H9 (cell line): Measurements from ENCODE around the gene CCDC116. TPM values are rescaled to one million over a fixed set of nuclear protein-coding genes. Genes with fewer than 3 reads are reported as not detected.

Experiments used
- DNase-seq: peaks from one replicate; pipeline ENCODE4 v3.0.0-alpha.2; 2017
- H2AFZ ChIP-seq: one replicate; pipeline ENCODE4 v1.6.1; 2013; ENCODE audit warnings: mild to moderate bottlenecking, low read length, control low read depth, moderate library complexity
- H2AK5ac ChIP-seq: 2 replicates; pipeline ENCODE4 v1.6.1; 2013; ENCODE audit warnings: low read length, control low read depth, mixed read lengths; ENCODE audit not compliant: insufficient read length
- H2BK120ac ChIP-seq: one replicate; pipeline ENCODE4 v1.6.1; 2013; ENCODE audit warnings: low read depth, mild to moderate bottlenecking, low read length, control low read depth, inconsistent platforms; ENCODE audit not compliant: poor library complexity, severe bottlenecking
- H2BK12ac ChIP-seq: 2 replicates; pipeline ENCODE4 v1.6.1; 2013; ENCODE audit warnings: low read length, control low read depth, mixed read lengths, low read depth; ENCODE audit not compliant: insufficient read length
- H2BK15ac ChIP-seq: 2 replicates; pipeline ENCODE4 v1.6.1; 2013; ENCODE audit warnings: low read depth, low read length, control low read depth
- H2BK20ac ChIP-seq: one replicate; pipeline ENCODE4 v1.6.1; 2013; ENCODE audit warnings: low read depth, mild to moderate bottlenecking, low read length, control low read depth, inconsistent platforms; ENCODE audit not compliant: poor library complexity, severe bottlenecking
- H2BK5ac ChIP-seq: 2 replicates; pipeline ENCODE4 v1.6.1; 2013; ENCODE audit warnings: low read length, control low read depth, mixed read lengths; ENCODE audit not compliant: insufficient read length
- H3K14ac ChIP-seq: 2 replicates; pipeline ENCODE4 v1.6.1; 2013; ENCODE audit warnings: low read length, control low read depth; ENCODE audit not compliant: insufficient read depth
- H3K18ac ChIP-seq: 2 replicates; pipeline ENCODE4 v1.6.1; 2013; ENCODE audit warnings: low read depth, mild to moderate bottlenecking, mixed read lengths, low read length, control low read depth; ENCODE audit not compliant: insufficient read length
- H3K23ac ChIP-seq: 2 replicates; pipeline ENCODE4 v1.6.1; 2013; ENCODE audit warnings: low read length, control low read depth, mixed read lengths, low read depth; ENCODE audit not compliant: insufficient read length
- H3K23me2 ChIP-seq: 2 replicates; pipeline ENCODE4 v1.6.1; 2013; ENCODE audit warnings: low read depth, mild to moderate bottlenecking, mixed read lengths, low read length, control low read depth; ENCODE audit not compliant: insufficient read length, poor library complexity, severe bottlenecking
- H3K27ac ChIP-seq: 2 replicates; pipeline ENCODE4 v1.5.1; 2013; ENCODE audit warnings: low read length, control low read depth, mixed read lengths, low read depth; ENCODE audit not compliant: insufficient read length
- H3K27me3 ChIP-seq: 2 replicates; pipeline ENCODE4 v1.6.1; 2013; ENCODE audit warnings: low read length, control low read depth, inconsistent platforms; ENCODE audit not compliant: insufficient read depth
- H3K4ac ChIP-seq: 2 replicates; pipeline ENCODE4 v1.6.1; 2013; ENCODE audit warnings: low read depth, mild to moderate bottlenecking, control low read depth, inconsistent platforms, low read length, moderate library complexity
- H3K4me1 ChIP-seq: 2 replicates; pipeline ENCODE4 v1.6.1; 2013; ENCODE audit warnings: low read length, control low read depth, inconsistent platforms; ENCODE audit not compliant: insufficient read depth
- H3K4me2 ChIP-seq: 2 replicates; pipeline ENCODE4 v1.6.1; 2013; ENCODE audit warnings: low read length, control low read depth, mixed read lengths; ENCODE audit not compliant: insufficient read length, insufficient read depth
- H3K56ac ChIP-seq: 2 replicates; pipeline ENCODE4 v1.6.1; 2013; ENCODE audit warnings: low read depth, mild to moderate bottlenecking, mixed read lengths, low read length, control low read depth; ENCODE audit not compliant: insufficient read length
- H3K79me1 ChIP-seq: 2 replicates; pipeline ENCODE4 v1.6.1; 2013; ENCODE audit warnings: low read depth, mild to moderate bottlenecking, moderate library complexity, low read length, control low read depth, inconsistent platforms; ENCODE audit not compliant: insufficient read depth, poor library complexity, severe bottlenecking
- H3K79me2 ChIP-seq: 2 replicates; pipeline ENCODE4 v1.6.1; 2013; ENCODE audit warnings: low read length, control low read depth, inconsistent platforms; ENCODE audit not compliant: insufficient read depth
- H3K9ac ChIP-seq: 2 replicates; pipeline ENCODE4 v1.6.1; 2013; ENCODE audit warnings: low read length, control low read depth, mixed read lengths; ENCODE audit not compliant: insufficient read length; ENCODE audit errors: extremely low read depth
- H3K9me3 ChIP-seq: one replicate; pipeline ENCODE4 v1.6.1; 2013; ENCODE audit warnings: low read depth, low read length, inconsistent platforms; ENCODE audit not compliant: control insufficient read depth
- H3T11ph ChIP-seq: one replicate; pipeline ENCODE4 v1.6.1; 2013; ENCODE audit warnings: mild to moderate bottlenecking, low read length, control low read depth, inconsistent platforms
- H4K20me1 ChIP-seq: one replicate; pipeline ENCODE4 v1.6.1; 2013; ENCODE audit not compliant: control insufficient read depth, insufficient read length, insufficient read depth
- H4K5ac ChIP-seq: 2 replicates; pipeline ENCODE4 v1.6.1; 2013; ENCODE audit warnings: low read depth, mild to moderate bottlenecking, mixed read lengths, low read length, control low read depth; ENCODE audit not compliant: insufficient read length
- H4K8ac ChIP-seq: replicated peaks from 2 replicates; pipeline ENCODE4 v1.6.1; 2013; ENCODE audit warnings: low read length, control low read depth, mixed read lengths, low read depth; ENCODE audit not compliant: insufficient read length
- H4K91ac ChIP-seq: 2 replicates; pipeline ENCODE4 v1.6.1; 2013; ENCODE audit warnings: low read depth, mild to moderate bottlenecking, moderate library complexity, mixed read lengths, low read length, control low read depth; ENCODE audit not compliant: insufficient read length
- H3K27ac Mint-ChIP-seq, 3 experiments: 2 replicates in 2 of 3; 3 replicates in 1 of 3; pipeline ENCODE4 v1.8.0; 2020 to 2021; ENCODE audit warnings: mixed read lengths in 3 of 3, mild to moderate bottlenecking in 1 of 3, moderate library complexity in 1 of 3
- H3K27me3 Mint-ChIP-seq: 2 replicates; pipeline ENCODE4 v1.8.0; 2021; ENCODE audit warnings: low read depth, mild to moderate bottlenecking, moderate library complexity, mixed read lengths
- H3K36me3 Mint-ChIP-seq, 3 experiments: 2 replicates in 2 of 3; 3 replicates in 1 of 3; pipeline ENCODE4 v1.8.0; 2020 to 2021; ENCODE audit warnings: low read depth in 3 of 3, mixed read lengths in 3 of 3; ENCODE audit not compliant: insufficient read depth in 1 of 3
- H3K4me1 Mint-ChIP-seq, 2 experiments: 2 replicates each; pipeline ENCODE4 v1.8.0; 2020; ENCODE audit warnings: mixed read lengths in 2 of 2
- H3K4me3 Mint-ChIP-seq, 2 experiments: 2 replicates in 1 of 2; 3 replicates in 1 of 2; pipeline ENCODE4 v1.8.0; 2020 to 2021; ENCODE audit warnings: mild to moderate bottlenecking in 2 of 2, mixed read lengths in 2 of 2, moderate library complexity in 1 of 2
- H3K9me3 Mint-ChIP-seq, 2 experiments: 2 replicates in 1 of 2; 3 replicates in 1 of 2; pipeline ENCODE4 v1.8.0; 2020; ENCODE audit warnings: mild to moderate bottlenecking in 2 of 2, mixed read lengths in 2 of 2, moderate library complexity in 1 of 2
- WGBS: extraction: QIAGEN DNeasy Blood & Tissue Kit; methylation state at CpG from one replicate; pipeline ENCODE4 v1.1.7; 2013; ENCODE audit warnings: missing lambda C conversion rate, low lambda C conversion rate, mixed read lengths; ENCODE audit not compliant: insufficient read length; ENCODE audit errors: extremely low coverage; 5-methylcytosine and 5-hydroxymethylcytosine counted together
- total RNA-seq: library from RNA; stranded (reverse); gene quantifications from 2 replicates; pipeline ENCODE4 v1.2.1, GENCODE V29; 2021
- TF ChIP-seq, protein P1 (sequence below): fragments of 200-600 bp; sonication (generic); conservative IDR thresholded peaks from 3 replicates; pipeline ENCODE4 v1.8.0; 2021; ENCODE audit warnings: antibody characterized with exemption, mild to moderate bottlenecking

The CCDC116 gene
- total RNA-seq, 1 experiment from 2014 or later = 0.63 TPM

DNA sequence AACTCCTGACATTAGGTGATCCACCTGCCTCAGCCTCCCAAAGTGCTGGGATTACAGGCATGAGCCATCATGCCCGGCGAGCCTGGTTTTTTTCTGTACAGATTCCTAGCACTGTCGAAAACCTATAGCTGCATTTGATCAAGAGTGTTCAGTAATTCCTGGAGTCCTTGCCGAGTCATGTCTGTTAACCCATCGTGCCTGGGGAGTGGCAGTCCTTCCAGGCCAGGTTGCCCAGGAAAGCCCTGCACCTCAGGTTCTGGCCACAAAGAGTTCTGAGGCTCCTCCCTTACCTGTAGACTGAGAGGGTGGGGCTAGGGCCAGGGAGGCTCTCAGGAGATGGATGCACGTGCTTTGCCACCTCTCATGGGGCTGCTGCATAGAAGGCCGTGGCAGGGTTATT lies 19.7 kb upstream of the CCDC116 start:
- H3K4me2 ChIP-seq = no peak overlapping the region
- no peak overlapping the region for H3K14ac ChIP-seq
- H3K56ac ChIP-seq = no peak overlapping the region
- no peak overlapping the region for H2BK5ac ChIP-seq
- H3K27me3 ChIP-seq = no peaks in the 10 kb centered on the region
- Mint-ChIP-seq H3K27me3 (no peaks in the 10 kb centered on the region; the same call in 1 of the 2 replicates), H3K36me3 (peaks cover 34 to 60% (median 48%) of the 10 kb centered on the region in 3 experiments; a peak in 6 of 7 replicates), H3K4me1 (no peaks in the 10 kb centered on the region), H3K4me3 (no peak overlapping the region), H3K9me3 (no peaks in the 10 kb centered on the region), H3K27ac (no peak overlapping the region; a peak in 1 of 7 replicates)
- no peaks in the 10 kb centered on the region for H3K9me3 ChIP-seq
- no peak for DNase-seq
- H2BK15ac ChIP-seq = no peak overlapping the region
- H2AK5ac ChIP-seq = no peak overlapping the region
- H2BK20ac ChIP-seq = no peak overlapping the region
- no peaks in the 10 kb centered on the region for H3K23me2 ChIP-seq
- peaks cover 4% of the 10 kb centered on the region; the same call in 1 of the 2 replicates for H3K79me2 ChIP-seq
- no peaks in the 10 kb centered on the region for H4K20me1 ChIP-seq
- no peaks in the 10 kb centered on the region for H3K79me1 ChIP-seq
- no peak overlapping the region for H2BK120ac ChIP-seq
- no peak overlapping the region for H3T11ph ChIP-seq
- no peak overlapping the region for H4K5ac ChIP-seq
- TF ChIP-seq, protein P1, sequence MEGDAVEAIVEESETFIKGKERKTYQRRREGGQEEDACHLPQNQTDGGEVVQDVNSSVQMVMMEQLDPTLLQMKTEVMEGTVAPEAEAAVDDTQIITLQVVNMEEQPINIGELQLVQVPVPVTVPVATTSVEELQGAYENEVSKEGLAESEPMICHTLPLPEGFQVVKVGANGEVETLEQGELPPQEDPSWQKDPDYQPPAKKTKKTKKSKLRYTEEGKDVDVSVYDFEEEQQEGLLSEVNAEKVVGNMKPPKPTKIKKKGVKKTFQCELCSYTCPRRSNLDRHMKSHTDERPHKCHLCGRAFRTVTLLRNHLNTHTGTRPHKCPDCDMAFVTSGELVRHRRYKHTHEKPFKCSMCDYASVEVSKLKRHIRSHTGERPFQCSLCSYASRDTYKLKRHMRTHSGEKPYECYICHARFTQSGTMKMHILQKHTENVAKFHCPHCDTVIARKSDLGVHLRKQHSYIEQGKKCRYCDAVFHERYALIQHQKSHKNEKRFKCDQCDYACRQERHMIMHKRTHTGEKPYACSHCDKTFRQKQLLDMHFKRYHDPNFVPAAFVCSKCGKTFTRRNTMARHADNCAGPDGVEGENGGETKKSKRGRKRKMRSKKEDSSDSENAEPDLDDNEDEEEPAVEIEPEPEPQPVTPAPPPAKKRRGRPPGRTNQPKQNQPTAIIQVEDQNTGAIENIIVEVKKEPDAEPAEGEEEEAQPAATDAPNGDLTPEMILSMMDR = no peak
- no peak overlapping the region for H4K8ac ChIP-seq
- no peak overlapping the region for H3K27ac ChIP-seq
- WGBS = no CpG with 5 or more reads among the region's 7 CpGs
- no peaks in the 10 kb centered on the region for H3K4me1 ChIP-seq
- no peak overlapping the region for H2AFZ ChIP-seq
- no peak overlapping the region for H3K18ac ChIP-seq
- no peak overlapping the region for H4K91ac ChIP-seq
- H3K4ac ChIP-seq = no peak overlapping the region
- H3K23ac ChIP-seq = no peak overlapping the region
- H3K9ac ChIP-seq = no peak overlapping the region
- H2BK12ac ChIP-seq = no peak overlapping the region
